ENCODE results near the gene SERINC1. TPM values are rescaled to one million over a fixed set of nuclear protein-coding genes. Genes with fewer than 3 reads are reported as not detected.

The SERINC1 gene
- polyA plus RNA-seq, 2 of the 4 experiments (the other 2 are of a cell fraction) = 71.6 to 112 TPM

GRCh38 chr6:122400121-122400450 is 71.5 kb downstream of the SERINC1 start (continued):
- no peak for TF ChIP-seq FOSB (CRISPR knock-in tag; IDR thresholded peaks at IDR 0.05)

GRCh38 chr6:122399348-122400120 is 72.1 kb downstream of the SERINC1 start, which contains the start of gene HSF2:
HSF2 (plus strand) TSS chr6:122399652; CDS start chr6:122399738, 86 bp downstream.
- WGBS (ENCODE audit: missing lambda C conversion rate) = 0% methylated on average over 1 of the region's 82 CpGs
- FAIRE-seq (no peak), DNase-seq (ENCODE audit: low read depth in 1 of 2, low spot score in 1 of 2) (peak; percentile 79 to 96), ATAC-seq (peak; percentile 100)
- peak within 1 kb of the TSS; percentile 82 for H3K4me2 ChIP-seq
- ChIA-PET POLR2A (interaction anchor here (0.7 to 1.0 kb wide), 2 partner anchors 9 to 72 kb away, joined by 3 read pairs; partner anchors contain the start of gene SERINC1), CTCF (interaction anchor here (0.5 to 0.8 kb wide), 2 partner anchors 8 to 18 kb away, joined by 3 to 4 read pairs; no protein-coding TSS in a partner anchor)
- H3K9me3 ChIP-seq = no peaks in the 10 kb centered on the region
- H3K27ac ChIP-seq = peak within 1 kb of the TSS; percentile 92 to 97
- no peak for TF ChIP-seq TFCP2L1 (CRISPR knock-in tag; IDR thresholded peaks at IDR 0.05)
- TF ChIP-seq CHD4 (IDR thresholded peaks at IDR 0.05; ENCODE audit: borderline replicate concordance) = no peak
- TF ChIP-seq POLR2A (IDR thresholded peaks at IDR 0.05; ENCODE audit: low read length) = 0 out of 2 replicates have a peak, but pooled peaks have one; percentile 34
- peak; percentile 31; the same call in 1 of the 2 replicates for TF ChIP-seq MAX (IDR thresholded peaks at IDR 0.05)
- TF ChIP-seq PHF8 (IDR thresholded peaks at IDR 0.05; ENCODE audit: borderline replicate concordance, low read depth) = peak; percentile 79
- no peak for TF ChIP-seq REST (IDR thresholded peaks at IDR 0.05)
- TF ChIP-seq NPAS2 (CRISPR knock-in tag; IDR thresholded peaks at IDR 0.05; ENCODE audit: borderline replicate concordance) = no peak
- TF ChIP-seq BHLHE40 (IDR thresholded peaks at IDR 0.05; ENCODE audit: low read depth, low read length) = peak; percentile 88
- TF ChIP-seq FOSL2 (IDR thresholded peaks at IDR 0.05) = no peak
- TF ChIP-seq FOSL2 (CRISPR knock-in tag; IDR thresholded peaks at IDR 0.05) = no peak
- no peak for TF ChIP-seq PBX3 (IDR thresholded peaks at IDR 0.05)
- peak; percentile 86 for TF ChIP-seq USF2 (IDR thresholded peaks at IDR 0.05)
- H3K4me1 ChIP-seq = peaks cover 11% of the 10 kb centered on the region; the same call in 2 of the 3 replicates
- peak within 1 kb of the TSS; percentile 99 for H3K4me3 ChIP-seq

- POLR2A ChIA-PET = interaction anchor here (1.0 kb wide), 1 partner anchor 9 kb away, joined by 3 read pairs; no protein-coding TSS in a partner anchor
- Histone ChIP-seq H3K4me3 (peak overlapping the region; percentile 30; the same call in 2 of the 3 replicates), H3K27ac (peak overlapping the region; percentile 62 to 74; a peak in 4 of 6 replicates), H3K4me1 (peaks cover 11% of the 10 kb centered on the region; the same call in 2 of the 3 replicates), H3K4me2 (peak overlapping the region; percentile 75), H3K9me3 (no peaks in the 10 kb centered on the region)
- TF ChIP-seq RAD21 (conservative IDR thresholded peaks at IDR 0.05 in 1 of 2, IDR thresholded peaks at IDR 0.05 in 1 of 2) = no peak
- no peak for TF ChIP-seq KDM5A (IDR thresholded peaks at IDR 0.05)
- no peak for TF ChIP-seq RARB (CRISPR knock-in tag; IDR thresholded peaks at IDR 0.05)
- TF ChIP-seq BHLHE40 (IDR thresholded peaks at IDR 0.05; ENCODE audit: low read depth, low read length) = no peak
- TF ChIP-seq USF2 (IDR thresholded peaks at IDR 0.05) = no peak
- no peak for TF ChIP-seq KDM1A (IDR thresholded peaks at IDR 0.05; ENCODE audit: low read depth)
- no peak for TF ChIP-seq E2F6 (IDR thresholded peaks at IDR 0.05; ENCODE audit: borderline replicate concordance, low read depth)
- no peak for TF ChIP-seq CBX8 (IDR thresholded peaks at IDR 0.05)
- no peak for TF ChIP-seq TP53 (CRISPR knock-in tag; IDR thresholded peaks at IDR 0.05)
- no peak for TF ChIP-seq REST (IDR thresholded peaks at IDR 0.05)
- TF ChIP-seq EHMT2 (IDR thresholded peaks at IDR 0.05; ENCODE audit: low read depth) = no peak
- DNase-seq (ENCODE audit: low read depth in 1 of 2, low spot score in 1 of 2) (no peak), ATAC-seq (no peak), FAIRE-seq (no peak)
- WGBS (ENCODE audit: missing lambda C conversion rate) = 0% methylated on average over 2 of the region's 2 CpGs
- CTCF ChIA-PET = interaction anchor here (0.8 kb wide), 1 partner anchor 18 kb away, joined by 4 read pairs; no protein-coding TSS in a partner anchor
Observed at GRCh38 chr6:122399055-122399347, 72.6 kb downstream of the SERINC1 start.
